Measurements from ENCODE around the gene SLC19A3.

The SLC19A3 gene

DNA sequence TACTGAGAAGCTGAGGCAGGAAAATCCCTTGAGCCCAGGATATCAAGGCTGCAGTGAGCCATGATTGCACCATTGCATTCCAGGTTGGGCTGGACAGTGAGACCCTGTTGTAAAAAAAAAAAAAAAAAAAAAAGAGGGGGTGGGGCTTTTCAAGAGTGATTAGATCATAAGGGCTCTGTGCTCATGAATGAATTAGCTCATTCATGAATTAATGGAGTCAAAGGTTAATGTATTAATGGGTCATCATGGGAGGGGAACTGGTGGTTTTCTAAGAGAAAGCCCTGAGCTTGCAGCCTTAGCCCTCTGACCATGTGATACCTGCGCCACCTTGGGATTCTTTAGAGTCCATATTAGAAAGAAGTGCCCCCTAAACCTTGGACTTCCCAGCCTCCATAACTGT lies 4.5 kb downstream of the SLC19A3 start:
- Histone ChIP-seq H4K91ac (ENCODE audit: low read depth, low read length) (no peak overlapping the region), H3K23ac (ENCODE audit: low read length) (no peak overlapping the region), H3K4me1 (ENCODE audit: control insufficient read depth in 1 of 2, insufficient read depth in 2 of 2, low read length in 2 of 2) (peaks cover 0 to 4% of the 10 kb centered on the region in 2 experiments), H2AK5ac (ENCODE audit: low read length) (no peak overlapping the region), H2AFZ (ENCODE audit: insufficient read depth, low read length, poor library complexity) (no peak overlapping the region), H3K4me2 (ENCODE audit: low read length) (no peak overlapping the region), H3K4ac (ENCODE audit: low read depth, low read length) (no peak overlapping the region), H3K9ac (ENCODE audit: low read length) (no peak overlapping the region), H3K9me3 (ENCODE audit: insufficient read depth, low read depth, low read length) (no peaks in the 10 kb centered on the region), H2BK5ac (ENCODE audit: low read depth, low read length, poor library complexity) (no peak overlapping the region), H3K36me3 (ENCODE audit: control insufficient read depth in 1 of 2, insufficient read depth in 2 of 2, low read length in 2 of 2) (peaks cover 0 to 1% of the 10 kb centered on the region in 2 experiments), H2BK12ac (ENCODE audit: low read length) (no peak overlapping the region), H3K14ac (ENCODE audit: low read length) (no peak overlapping the region), H3K4me3 (ENCODE audit: low read depth, low read length) (no peak overlapping the region), H3K79me2 (ENCODE audit: control insufficient read depth, insufficient read depth, low read length, poor library complexity) (no peaks in the 10 kb centered on the region), H4K12ac (ENCODE audit: low read depth, low read length) (no peak overlapping the region), H3K79me1 (ENCODE audit: low read length) (peaks cover 5% of the 10 kb centered on the region), H4K8ac (ENCODE audit: low read depth, low read length) (no peak overlapping the region), H3K27me3 (ENCODE audit: insufficient read depth, low read length) (no peaks in the 10 kb centered on the region), H3K27ac (ENCODE audit: low read depth, low read length) (no peak overlapping the region), H3K18ac (ENCODE audit: low read length) (no peak overlapping the region), H2BK120ac (ENCODE audit: insufficient read depth, low read length, poor library complexity) (no peak overlapping the region)
- no CpG with 5 or more reads among the region's 1 CpG for WGBS (ENCODE audit: extremely low coverage, insufficient coverage, insufficient read length)
- no peak for DNase-seq

DNA sequence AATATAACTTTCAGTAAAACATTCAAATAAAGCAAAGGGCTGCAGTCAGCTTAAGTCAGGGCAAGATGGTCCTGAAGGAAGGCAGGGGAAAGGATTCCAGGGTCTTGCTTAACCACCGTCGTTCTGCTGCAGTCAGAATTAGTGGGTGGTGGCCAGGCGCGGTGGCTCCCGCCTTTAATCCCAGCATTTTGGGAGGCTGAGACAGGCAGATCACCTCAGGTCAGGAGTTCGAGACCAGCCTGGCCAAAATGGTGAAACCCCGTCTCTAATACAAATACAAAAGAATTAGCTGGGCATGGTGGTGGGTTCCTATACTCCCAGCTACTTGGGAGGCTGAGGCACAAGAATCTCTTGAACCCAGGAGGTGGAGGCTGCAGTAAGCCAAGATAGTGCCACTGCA lies 6.8 kb downstream of the SLC19A3 start:
- peaks cover 0 to 1% of the 10 kb centered on the region in 2 experiments for H3K36me3 ChIP-seq (ENCODE audit: control insufficient read depth in 1 of 2, insufficient read depth in 2 of 2, low read length in 2 of 2)
- no peak overlapping the region for H4K12ac ChIP-seq (ENCODE audit: low read depth, low read length)
- H3K27me3 ChIP-seq (ENCODE audit: insufficient read depth, low read length): no peaks in the 10 kb centered on the region
- no peak overlapping the region for H4K8ac ChIP-seq (ENCODE audit: low read depth, low read length)
- no peak overlapping the region for H3K9ac ChIP-seq (ENCODE audit: low read length)
- no CpG with 5 or more reads among the region's 7 CpGs for WGBS (ENCODE audit: extremely low coverage, insufficient coverage, insufficient read length)
- no peak overlapping the region for H2BK120ac ChIP-seq (ENCODE audit: insufficient read depth, low read length, poor library complexity)
- H3K23ac ChIP-seq (ENCODE audit: low read length): no peak overlapping the region
- H3K4me3 ChIP-seq (ENCODE audit: low read depth, low read length): no peak overlapping the region
- no peak overlapping the region for H2BK5ac ChIP-seq (ENCODE audit: low read depth, low read length, poor library complexity)
- H3K4ac ChIP-seq (ENCODE audit: low read depth, low read length): no peak overlapping the region
- no peaks in the 10 kb centered on the region for H3K79me2 ChIP-seq (ENCODE audit: control insufficient read depth, insufficient read depth, low read length, poor library complexity)
- DNase-seq: no peak
- no peak overlapping the region for H2AK5ac ChIP-seq (ENCODE audit: low read length)
- no peaks in the 10 kb centered on the region for H3K9me3 ChIP-seq (ENCODE audit: insufficient read depth, low read depth, low read length)
- no peak overlapping the region for H2BK12ac ChIP-seq (ENCODE audit: low read length)
- H2AFZ ChIP-seq (ENCODE audit: insufficient read depth, low read length, poor library complexity): no peak overlapping the region
- no peak overlapping the region for H3K14ac ChIP-seq (ENCODE audit: low read length)
- no peak overlapping the region for H3K4me2 ChIP-seq (ENCODE audit: low read length)
- H3K79me1 ChIP-seq (ENCODE audit: low read length): peaks cover 2% of the 10 kb centered on the region
- no peak overlapping the region for H3K18ac ChIP-seq (ENCODE audit: low read length)
- no peaks in the 10 kb centered on the region for H3K4me1 ChIP-seq (ENCODE audit: control insufficient read depth in 1 of 2, insufficient read depth in 2 of 2, low read length in 2 of 2)
- no peak overlapping the region for H3K27ac ChIP-seq (ENCODE audit: low read depth, low read length)
- H4K91ac ChIP-seq (ENCODE audit: low read depth, low read length): no peak overlapping the region

DNA sequence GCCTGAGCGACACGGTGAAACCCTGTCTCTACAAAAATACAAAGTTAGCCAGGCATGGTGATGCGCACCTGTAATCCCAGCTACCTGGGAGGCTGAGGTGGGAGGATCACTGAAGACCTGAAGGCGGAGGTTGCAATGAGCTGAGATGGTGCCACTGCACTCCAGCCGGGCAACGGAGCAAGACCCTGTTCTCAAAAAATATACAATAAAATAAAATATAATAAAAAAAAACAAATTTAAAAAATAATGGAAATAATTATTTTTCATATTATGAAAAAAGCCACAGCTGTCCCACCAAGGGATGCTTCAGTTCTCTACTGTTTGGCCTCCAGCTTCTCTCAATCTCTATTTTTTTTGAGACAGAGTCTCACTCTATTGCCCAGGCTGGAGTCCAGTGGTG lies 10.4 kb downstream of the SLC19A3 start:
- no peaks in the 10 kb centered on the region for H3K9me3 ChIP-seq (ENCODE audit: insufficient read depth, low read depth, low read length)
- H3K4me3 ChIP-seq (ENCODE audit: low read depth, low read length): no peak overlapping the region
- no peak overlapping the region for H3K9ac ChIP-seq (ENCODE audit: low read length)
- H3K23ac ChIP-seq (ENCODE audit: low read length): no peak overlapping the region
- no peak for DNase-seq
- no peak overlapping the region for H2BK120ac ChIP-seq (ENCODE audit: insufficient read depth, low read length, poor library complexity)
- no peak overlapping the region for H3K4me2 ChIP-seq (ENCODE audit: low read length)
- no peaks in the 10 kb centered on the region for H3K27me3 ChIP-seq (ENCODE audit: insufficient read depth, low read length)
- H2BK5ac ChIP-seq (ENCODE audit: low read depth, low read length, poor library complexity): no peak overlapping the region
- H3K4ac ChIP-seq (ENCODE audit: low read depth, low read length): no peak overlapping the region
- H3K4me1 ChIP-seq (ENCODE audit: control insufficient read depth in 1 of 2, insufficient read depth in 2 of 2, low read length in 2 of 2): peaks cover 6 to 10% of the 10 kb centered on the region in 2 experiments
- peaks cover 13% of the 10 kb centered on the region for H3K79me1 ChIP-seq (ENCODE audit: low read length)
- no peak overlapping the region for H3K18ac ChIP-seq (ENCODE audit: low read length)
- H3K36me3 ChIP-seq (ENCODE audit: control insufficient read depth in 1 of 2, insufficient read depth in 2 of 2, low read length in 2 of 2): no peaks in the 10 kb centered on the region
- H3K14ac ChIP-seq (ENCODE audit: low read length): no peak overlapping the region
- H3K27ac ChIP-seq (ENCODE audit: low read depth, low read length): no peak overlapping the region
- no peaks in the 10 kb centered on the region for H3K79me2 ChIP-seq (ENCODE audit: control insufficient read depth, insufficient read depth, low read length, poor library complexity)
- H2BK12ac ChIP-seq (ENCODE audit: low read length): no peak overlapping the region
- no peak overlapping the region for H4K12ac ChIP-seq (ENCODE audit: low read depth, low read length)
- H4K91ac ChIP-seq (ENCODE audit: low read depth, low read length): no peak overlapping the region
- H4K8ac ChIP-seq (ENCODE audit: low read depth, low read length): no peak overlapping the region
- whole genome bisulfite sequencing (ENCODE audit: extremely low coverage, insufficient coverage, insufficient read length): no CpG with 5 or more reads among the region's 6 CpGs
- no peak overlapping the region for H2AFZ ChIP-seq (ENCODE audit: insufficient read depth, low read length, poor library complexity)
- H2AK5ac ChIP-seq (ENCODE audit: low read length): no peak overlapping the region

DNA sequence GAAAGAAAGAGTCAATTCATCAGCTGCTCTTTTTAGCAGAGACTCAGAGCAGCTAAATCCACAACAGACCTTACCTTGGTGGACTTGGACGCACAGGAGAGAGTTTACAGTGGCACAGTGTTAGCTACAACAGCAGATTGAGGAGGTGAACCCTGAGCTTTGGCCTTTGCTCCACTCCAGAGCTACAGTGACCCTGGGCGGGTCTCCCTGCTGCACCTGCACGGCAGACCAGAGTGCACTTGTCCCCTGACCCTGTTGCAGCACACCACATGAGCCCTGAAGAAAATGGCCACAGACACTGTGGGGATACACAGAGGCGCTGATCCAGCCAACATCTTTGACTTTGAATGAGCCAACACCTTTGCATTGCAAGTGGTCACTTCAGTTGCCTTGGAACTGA lies 11.0 kb downstream of the SLC19A3 start:
- WGBS (ENCODE audit: extremely low coverage, insufficient coverage, insufficient read length): no CpG with 5 or more reads among the region's 4 CpGs
- H2AK5ac ChIP-seq (ENCODE audit: low read length): no peak overlapping the region
- no peak overlapping the region for H2BK5ac ChIP-seq (ENCODE audit: low read depth, low read length, poor library complexity)
- H3K36me3 ChIP-seq (ENCODE audit: control insufficient read depth in 1 of 2, insufficient read depth in 2 of 2, low read length in 2 of 2): no peaks in the 10 kb centered on the region
- H3K9me3 ChIP-seq (ENCODE audit: insufficient read depth, low read depth, low read length): no peaks in the 10 kb centered on the region
- no peak overlapping the region for H4K12ac ChIP-seq (ENCODE audit: low read depth, low read length)
- peaks cover 6 to 10% of the 10 kb centered on the region in 2 experiments for H3K4me1 ChIP-seq (ENCODE audit: control insufficient read depth in 1 of 2, insufficient read depth in 2 of 2, low read length in 2 of 2)
- no peak overlapping the region for H3K4ac ChIP-seq (ENCODE audit: low read depth, low read length)
- H3K14ac ChIP-seq (ENCODE audit: low read length): no peak overlapping the region
- no peaks in the 10 kb centered on the region for H3K79me2 ChIP-seq (ENCODE audit: control insufficient read depth, insufficient read depth, low read length, poor library complexity)
- H3K4me2 ChIP-seq (ENCODE audit: low read length): no peak overlapping the region
- no peak overlapping the region for H3K27ac ChIP-seq (ENCODE audit: low read depth, low read length)
- no peak for DNase-seq
- H3K9ac ChIP-seq (ENCODE audit: low read length): no peak overlapping the region
- no peak overlapping the region for H2AFZ ChIP-seq (ENCODE audit: insufficient read depth, low read length, poor library complexity)
- no peak overlapping the region for H3K18ac ChIP-seq (ENCODE audit: low read length)
- no peak overlapping the region for H3K4me3 ChIP-seq (ENCODE audit: low read depth, low read length)
- peaks cover 13% of the 10 kb centered on the region for H3K79me1 ChIP-seq (ENCODE audit: low read length)
- no peak overlapping the region for H4K8ac ChIP-seq (ENCODE audit: low read depth, low read length)
- H3K23ac ChIP-seq (ENCODE audit: low read length): peak overlapping the region; percentile 91
- H3K27me3 ChIP-seq (ENCODE audit: insufficient read depth, low read length): no peaks in the 10 kb centered on the region
- H2BK120ac ChIP-seq (ENCODE audit: insufficient read depth, low read length, poor library complexity): no peak overlapping the region
- no peak overlapping the region for H2BK12ac ChIP-seq (ENCODE audit: low read length)
- H4K91ac ChIP-seq (ENCODE audit: low read depth, low read length): no peak overlapping the region
